B cell (primary cell): ENCODE measurements around the gene EEPD1. TPM values are rescaled to one million over a fixed set of nuclear protein-coding genes. Genes with fewer than 3 reads are reported as not detected.

Experiments used
- ATAC-seq: fragments of 200-7000 bp; cut with Tn5 transposase; one replicate; pipeline ENCODE4 v1.10.0; 2021; ENCODE audit warnings: low read depth, mild to moderate bottlenecking, moderate number of reproducible peaks, moderate library complexity
- CTCF ChIA-PET: fragments of 350-600 bp; sonication (Branson Sonifier 250); formaldehyde crosslinking; loops from one replicate; lab custom pipeline; 2021; ENCODE audit warnings: antibody characterized with exemption, inconsistent platforms; lab: Charles Lee
- POLR2A ChIA-PET: fragments of 350-600 bp; sonication (Branson Sonifier 250); formaldehyde crosslinking; loops from one replicate; lab custom pipeline; 2021; ENCODE audit warnings: antibody characterized with exemption; lab: Charles Lee
- DNase-seq: peaks from one replicate; pipeline ENCODE4 v3.0.0; 2013
- H2AFZ ChIP-seq: 2 replicates; pipeline ENCODE4 v1.6.1; 2012; ENCODE audit warnings: mild to moderate bottlenecking, low read depth, low read length; ENCODE audit not compliant: insufficient read depth, poor library complexity, severe bottlenecking
- H3K27ac ChIP-seq, 2 donors: 1 replicate in 1 of 2; 2 replicates in 1 of 2; pipeline ENCODE4 v1.5.1; 2012 to 2013; ENCODE audit warnings: low read length in 2 of 2, mild to moderate bottlenecking in 2 of 2, moderate library complexity in 1 of 2
- H3K27me3 ChIP-seq, 4 experiments: fragments of 200-600 bp in 1 of 4; sonication (generic) in 1 of 4; replicated peaks in 1 of 4; 1 replicate in 2 of 4; 2 replicates in 2 of 4; pipeline versions ENCODE4 v1.6.1 to v1.7.0; 2013 to 2016; ENCODE audit warnings: low read length in 3 of 4, mild to moderate bottlenecking in 2 of 4, mixed read lengths in 1 of 4, moderate library complexity in 1 of 4; ENCODE audit not compliant: insufficient read depth in 4 of 4, control insufficient read depth in 3 of 4; ENCODE audit errors: control extremely low read depth in 1 of 4
- H3K36me3 ChIP-seq, 2 experiments: replicated peaks in 1 of 2; 1 replicate in 1 of 2; 2 replicates in 1 of 2; pipeline versions ENCODE4 v1.6.1 to v1.7.1; 2013; ENCODE audit warnings: low read length in 1 of 2; ENCODE audit not compliant: insufficient read depth in 2 of 2, control insufficient read depth in 1 of 2; ENCODE audit errors: control extremely low read depth in 1 of 2, extremely low read depth in 1 of 2
- H3K4me1 ChIP-seq, 2 donors: fragments of 200-600 bp in 1 of 2; sonication (generic) in 1 of 2; 1 replicate in 1 of 2; 2 replicates in 1 of 2; pipeline versions ENCODE4 v1.5.1 to v1.6.1; 2013 to 2017; ENCODE audit warnings: low read length in 2 of 2; ENCODE audit not compliant: control insufficient read depth in 2 of 2, insufficient read depth in 2 of 2
- H3K4me2 ChIP-seq: replicated peaks from 2 replicates; pipeline ENCODE3; 2012; ENCODE audit warnings: mild to moderate bottlenecking, low read depth, low read length; ENCODE audit not compliant: poor library complexity, severe bottlenecking
- H3K4me3 ChIP-seq, 5 experiments: fragments of 200-600 bp in 1 of 5; sonication (generic) in 1 of 5; 1 replicate in 3 of 5; 2 replicates in 2 of 5; pipeline versions ENCODE4 v1.5.1 to v1.7.0; 2011 to 2016; ENCODE audit warnings: low read length in 4 of 5, mild to moderate bottlenecking in 4 of 5, low read depth in 2 of 5, control low read depth in 1 of 5, moderate library complexity in 1 of 5; ENCODE audit not compliant: insufficient read depth in 1 of 5; ENCODE audit errors: control extremely low read depth in 1 of 5, extremely low read depth in 1 of 5
- H3K79me2 ChIP-seq: fragments of 200-600 bp; sonication (generic); one replicate; pipeline ENCODE4 v1.6.0; 2016; ENCODE audit warnings: low read length; ENCODE audit not compliant: control insufficient read depth, insufficient read depth
- H3K9ac ChIP-seq: fragments of 200-600 bp; sonication (generic); 2 replicates; pipeline ENCODE4 v1.6.1; 2017; ENCODE audit warnings: mild to moderate bottlenecking, low read length, moderate library complexity
- H3K9me3 ChIP-seq, 3 donors: one replicate each; pipeline versions ENCODE4 v1.6.1 to v1.7.1; 2013; ENCODE audit warnings: low read length in 2 of 3; ENCODE audit not compliant: control insufficient read depth in 2 of 3, insufficient read depth in 1 of 3; ENCODE audit errors: control extremely low read depth in 1 of 3
- H4K20me1 ChIP-seq: 2 replicates; pipeline ENCODE4 v1.6.0; 2012; ENCODE audit warnings: mild to moderate bottlenecking, low read length; ENCODE audit not compliant: insufficient read depth, control insufficient read depth, poor library complexity, severe bottlenecking
- H3K27ac Mint-ChIP-seq: one replicate; pipeline ENCODE4 v1.8.0; 2021; ENCODE audit warnings: mixed read lengths
- H3K27me3 Mint-ChIP-seq: one replicate; pipeline ENCODE4 v1.8.0; 2021; ENCODE audit warnings: mixed read lengths
- H3K4me1 Mint-ChIP-seq: one replicate; pipeline ENCODE4 v1.8.0; 2021; ENCODE audit warnings: mixed read lengths
- H3K4me3 Mint-ChIP-seq: one replicate; pipeline ENCODE4 v1.8.0; 2021; ENCODE audit warnings: mixed read lengths
- H3K9me3 Mint-ChIP-seq: one replicate; pipeline ENCODE4 v1.8.0; 2022; ENCODE audit warnings: mixed read lengths; ENCODE audit not compliant: insufficient read depth
- CTCF ChIP-seq: fragments of 200-600 bp; IDR thresholded peaks from one replicate; pipeline ENCODE4 v1.8.0; 2022; ENCODE audit warnings: antibody characterized with exemption, mild to moderate bottlenecking
- EZH2 ChIP-seq: IDR thresholded peaks from 2 replicates; pipeline ENCODE4 v1.6.1; 2012; ENCODE audit warnings: borderline replicate concordance, low read depth, mild to moderate bottlenecking, moderate library complexity, low read length; ENCODE audit not compliant: insufficient read depth, poor library complexity, severe bottlenecking
- WGBS: methylation state at CpG from one replicate; pipeline ENCODE4 v1.1.5; 2013; ENCODE audit warnings: missing lambda C conversion rate; ENCODE audit not compliant: insufficient coverage; 5-methylcytosine and 5-hydroxymethylcytosine counted together
- intact Hi-C: fragments of 100-400 bp; cut with micrococcal nuclease; formaldehyde crosslinking; loops from one replicate; pipeline ENCODE4 v1.10.0; 2022
- polyA plus RNA-seq: library from polyadenylated mRNA; depleted of rRNA; stranded (reverse); fragments of >200 nt; gene quantifications from 2 replicates; pipeline ENCODE4 v1.2.3, GENCODE V29; 2012
- total RNA-seq, 2 donors: library from RNA; stranded (reverse); fragments of 120-200 nt in 1 of 2; gene quantifications; 1 replicate in 1 of 2; 2 replicates in 1 of 2; pipeline versions ENCODE4 v1.2.3 to v1.2.4, GENCODE V29; 2013 to 2022

EEPD1 gene
- total and polyA plus RNA-seq, 2 donors (not counting 1 experiment from before 2014, with no cell fraction given) = 0.49 to 4.1 TPM

- H3K4me3 Mint-ChIP-seq = no peak overlapping the region
- no peaks in the 10 kb centered on the region for H3K4me1 Mint-ChIP-seq
- WGBS = 96% methylated on average over 5 of the region's 16 CpGs
- TF ChIP-seq CTCF (no peak), EZH2 (no peak)
- DNase-seq = no peak
- ChIA-PET POLR2A (no interaction called here), CTCF (no interaction called here)
- Histone ChIP-seq H3K9ac (no peak overlapping the region), H3K4me3 (no peak overlapping the region), H3K27me3 (no peaks in the 10 kb centered on the region), H3K27ac (no peak overlapping the region), H2AFZ (no peak overlapping the region), H3K9me3 (no peaks in the 10 kb centered on the region), H3K79me2 (no peaks in the 10 kb centered on the region), H4K20me1 (no peaks in the 10 kb centered on the region), H3K4me2 (no peak overlapping the region), H3K36me3 (no peaks in the 10 kb centered on the region), H3K4me1 (no peaks in the 10 kb centered on the region)
- no peaks in the 10 kb centered on the region for H3K9me3 Mint-ChIP-seq
- ATAC-seq = no peak
- peaks cover 3% of the 10 kb centered on the region for H3K27me3 Mint-ChIP-seq
- intact Hi-C loops = no loop called here
- H3K27ac Mint-ChIP-seq = no peak overlapping the region
Measured at GRCh38 chr7:36224934-36225858, 72.1 kb downstream of the EEPD1 start.

- no peaks in the 10 kb centered on the region for H3K4me1 Mint-ChIP-seq
- ChIA-PET CTCF (no interaction called here), POLR2A (no interaction called here)
- Histone ChIP-seq H3K4me2 (no peak overlapping the region), H3K4me1 (no peaks in the 10 kb centered on the region), H3K9me3 (no peaks in the 10 kb centered on the region), H3K36me3 (no peaks in the 10 kb centered on the region), H3K27ac (no peak overlapping the region), H2AFZ (no peak overlapping the region), H4K20me1 (no peaks in the 10 kb centered on the region), H3K79me2 (no peaks in the 10 kb centered on the region), H3K9ac (no peak overlapping the region), H3K4me3 (no peak overlapping the region), H3K27me3 (no peaks in the 10 kb centered on the region)
- no peak for TF ChIP-seq CTCF
- TF ChIP-seq EZH2 = no peak
- intact Hi-C loops = no loop called here
- no peaks in the 10 kb centered on the region for H3K9me3 Mint-ChIP-seq
- DNase-seq (no peak), ATAC-seq (no peak)
- 99% methylated on average over 7 of the region's 7 CpGs for WGBS
- H3K27me3 Mint-ChIP-seq = peaks cover 3% of the 10 kb centered on the region
- no peak overlapping the region for H3K27ac Mint-ChIP-seq
- no peak overlapping the region for H3K4me3 Mint-ChIP-seq
Measured at GRCh38 chr7:36226151-36226550, 73.1 kb downstream of the EEPD1 start.
